ENCODE data around the gene TNFRSF1B.
A peak's percentile ranks its signal among the peaks of the same experiment; 100 is the strongest.

Gene TNFRSF1B

DNA sequence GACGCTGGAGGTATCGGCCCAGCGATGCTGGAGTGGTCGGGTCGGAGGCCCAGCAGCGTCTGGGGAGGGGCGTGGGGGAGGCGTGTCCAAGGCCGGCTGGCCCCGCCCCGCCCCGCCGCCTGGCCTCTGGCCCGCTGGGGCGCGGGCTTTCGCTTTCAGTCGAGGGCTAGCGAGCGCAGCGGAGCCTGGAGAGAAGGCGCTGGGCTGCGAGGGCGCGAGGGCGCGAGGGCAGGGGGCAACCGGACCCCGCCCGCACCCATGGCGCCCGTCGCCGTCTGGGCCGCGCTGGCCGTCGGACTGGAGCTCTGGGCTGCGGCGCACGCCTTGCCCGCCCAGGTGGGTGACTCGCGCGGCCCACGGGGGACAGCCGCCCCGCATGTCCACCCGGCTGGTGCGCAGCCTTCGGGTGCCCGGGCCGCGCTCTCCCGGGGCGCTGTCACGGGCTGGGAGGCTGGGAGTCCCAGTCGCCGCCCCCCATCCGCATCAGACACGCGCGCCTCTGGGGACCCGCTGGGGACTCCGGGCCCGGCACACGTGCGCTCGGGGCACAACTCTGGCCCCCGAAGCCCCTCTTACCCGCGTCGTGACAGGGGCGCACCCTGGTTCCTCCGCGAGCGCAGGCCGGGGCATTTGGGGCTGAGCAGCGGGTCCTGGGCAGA, at the start of gene TNFRSF1B:
TNFRSF1B (plus strand) TSS at position 158 of the 659 bp plus-strand sequence; CDS start at position 259, 101 bp downstream.
- peak; percentile 45 for DNase-seq

DNA sequence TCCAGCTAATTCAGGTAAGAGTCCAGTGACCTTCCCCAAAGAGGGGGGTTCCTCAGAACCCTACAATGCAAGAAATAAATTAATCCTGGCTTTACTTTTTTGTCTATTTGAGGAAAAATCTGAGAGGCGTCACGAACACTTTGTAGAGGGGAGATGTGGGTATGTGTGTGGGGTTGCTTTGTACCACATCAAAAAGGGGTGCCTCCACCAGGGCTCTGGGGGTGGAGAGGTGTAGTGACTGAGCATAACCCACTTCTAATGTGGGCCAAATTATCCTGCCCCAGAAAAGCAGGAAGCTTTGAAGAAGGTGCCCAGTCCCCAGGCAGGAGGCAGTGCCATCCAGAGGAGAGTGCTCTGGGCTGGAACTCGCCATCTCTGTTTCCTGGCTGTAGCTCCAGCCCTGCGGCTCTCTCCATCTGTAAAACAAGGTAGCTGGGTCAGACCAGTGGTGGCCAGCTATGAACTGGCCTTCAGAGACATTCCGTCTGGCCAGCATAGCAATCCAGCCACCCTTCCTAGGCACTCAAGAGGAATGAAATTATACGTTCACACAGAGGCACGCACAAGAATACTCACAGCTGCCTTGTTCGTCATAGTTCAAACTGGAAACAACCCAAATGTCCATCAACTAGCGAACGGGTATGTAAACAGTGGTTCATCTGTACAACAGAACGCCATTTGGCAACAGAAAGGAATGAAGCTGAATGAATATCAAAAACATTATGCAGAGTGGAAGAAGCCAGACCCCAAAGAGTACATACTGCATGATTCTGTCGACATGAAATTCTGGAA, 45.4 kb upstream of the TNFRSF1B start:
- no peak for DNase-seq

DNA sequence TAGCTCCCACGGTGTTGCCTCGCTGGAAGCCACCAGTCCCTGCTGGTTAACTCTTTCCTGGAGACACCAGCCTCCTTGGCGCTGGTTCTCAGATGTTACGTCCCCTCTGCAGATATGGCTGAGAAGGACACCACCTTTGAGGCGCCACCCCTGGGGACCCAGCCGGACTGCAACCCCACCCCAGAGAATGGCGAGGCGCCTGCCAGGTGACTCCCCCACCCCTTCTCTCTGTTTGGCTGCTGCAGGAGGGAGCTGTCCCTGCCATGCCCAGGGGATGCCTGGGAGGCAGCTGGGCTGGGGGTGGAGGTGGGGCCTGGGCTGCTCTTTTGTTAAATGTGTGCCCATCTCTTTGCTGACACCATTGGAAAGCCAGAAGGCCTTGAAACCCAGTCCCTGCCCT, 43.6 kb upstream of the TNFRSF1B start:
- no peak for DNase-seq

DNA sequence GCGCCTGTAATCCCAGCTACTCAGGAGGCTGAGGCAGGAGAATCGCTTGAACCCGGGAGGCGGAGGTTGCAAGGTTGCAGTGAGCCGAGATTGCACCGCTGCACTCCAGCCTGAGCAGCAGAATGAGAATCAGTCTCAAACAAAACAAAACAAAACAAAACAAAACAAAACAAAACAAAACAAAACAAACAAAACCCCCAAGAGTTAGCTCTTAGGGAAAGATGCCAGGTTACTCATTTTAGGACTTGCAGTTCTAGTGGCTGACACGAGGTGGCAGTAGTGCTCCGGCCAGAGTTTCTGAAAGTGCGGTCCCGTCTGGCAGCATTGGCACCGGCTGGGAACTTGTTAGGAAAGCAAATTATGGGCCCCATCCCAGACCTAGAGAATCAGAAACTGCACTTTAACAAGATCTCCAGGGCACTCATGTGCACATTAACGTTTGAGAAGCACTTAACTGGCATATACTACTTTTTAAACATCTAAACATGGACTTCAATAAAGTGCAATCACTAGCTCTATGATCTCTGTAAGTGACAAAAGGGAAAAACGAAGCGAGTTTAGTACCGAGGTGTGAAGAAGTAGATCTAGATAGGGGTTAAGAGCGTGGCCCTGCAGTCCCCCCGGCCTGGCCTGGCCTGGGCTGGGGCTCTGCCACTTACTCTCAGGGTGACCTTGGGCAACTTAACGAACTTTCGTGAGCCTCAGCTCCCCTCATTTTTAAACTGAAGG, 41.9 kb upstream of the TNFRSF1B start:
- peak; percentile 78 for DNase-seq

DNA sequence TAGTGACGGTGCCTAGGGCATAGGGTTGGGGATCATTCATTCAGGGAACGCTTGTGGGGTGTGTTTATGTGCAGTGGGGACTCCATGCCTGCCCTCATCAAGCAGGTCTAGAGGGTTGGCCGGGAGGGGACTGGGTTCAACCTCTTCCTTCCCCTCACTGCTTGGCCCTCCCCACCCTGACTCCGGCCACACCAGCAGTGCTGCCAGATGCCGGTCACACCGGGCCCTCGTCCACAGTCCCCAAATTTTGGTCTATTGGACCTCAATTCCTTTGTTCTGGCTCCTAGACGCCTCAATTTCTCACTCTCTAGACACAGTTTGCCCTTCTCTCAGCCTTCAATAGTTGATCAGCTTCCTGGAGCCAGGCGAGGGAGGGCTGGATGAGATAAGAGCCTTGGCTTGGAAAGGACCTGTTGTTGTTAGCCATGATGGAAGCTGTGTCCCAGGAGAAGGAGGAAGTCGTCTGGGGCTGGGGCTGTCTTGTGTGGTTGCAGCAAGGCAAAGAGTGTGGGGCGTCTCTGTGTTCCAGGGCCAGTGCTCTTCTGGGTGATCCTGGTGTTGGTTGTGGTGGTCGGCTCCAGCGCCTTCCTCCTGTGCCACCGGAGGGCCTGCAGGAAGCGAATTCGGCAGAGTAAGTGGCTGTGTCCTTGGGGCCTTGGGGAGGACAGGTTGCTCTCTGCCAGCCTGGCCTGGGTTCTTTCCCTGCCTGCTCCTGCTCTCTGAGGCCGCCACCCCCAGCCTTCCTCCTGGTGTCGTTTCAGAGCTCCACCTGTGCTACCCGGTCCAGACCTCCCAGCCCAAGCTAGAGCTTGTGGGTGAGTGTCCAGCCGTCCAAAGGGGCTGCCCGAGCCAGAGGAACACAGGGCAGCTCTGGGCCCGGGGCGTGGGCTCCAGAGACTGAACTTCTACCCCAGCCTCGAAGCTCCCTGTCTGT, 41.1 kb upstream of the TNFRSF1B start:
- DNase-seq, result no peak

DNA sequence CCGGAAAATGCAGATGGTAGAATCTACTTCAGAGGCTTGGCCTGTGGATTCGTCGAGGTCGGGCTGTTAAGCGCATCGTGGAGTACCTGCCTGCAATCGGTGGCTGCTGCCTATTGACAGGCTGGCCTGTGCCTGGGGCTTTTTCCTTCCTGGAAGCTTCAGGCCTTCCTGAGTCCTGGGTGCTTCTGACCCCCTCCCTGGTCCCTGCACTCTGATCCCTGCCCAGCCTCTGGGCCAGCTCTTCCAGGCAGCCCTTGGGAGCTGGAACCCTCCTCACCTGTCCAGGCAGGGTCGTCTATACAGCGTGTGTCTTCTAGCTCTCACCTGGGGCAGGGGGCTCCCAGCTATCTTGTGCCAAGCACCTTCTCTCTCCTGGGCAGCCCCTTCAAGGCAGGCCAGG, 40.0 kb upstream of the TNFRSF1B start:
- DNase-seq, result no peak

DNA sequence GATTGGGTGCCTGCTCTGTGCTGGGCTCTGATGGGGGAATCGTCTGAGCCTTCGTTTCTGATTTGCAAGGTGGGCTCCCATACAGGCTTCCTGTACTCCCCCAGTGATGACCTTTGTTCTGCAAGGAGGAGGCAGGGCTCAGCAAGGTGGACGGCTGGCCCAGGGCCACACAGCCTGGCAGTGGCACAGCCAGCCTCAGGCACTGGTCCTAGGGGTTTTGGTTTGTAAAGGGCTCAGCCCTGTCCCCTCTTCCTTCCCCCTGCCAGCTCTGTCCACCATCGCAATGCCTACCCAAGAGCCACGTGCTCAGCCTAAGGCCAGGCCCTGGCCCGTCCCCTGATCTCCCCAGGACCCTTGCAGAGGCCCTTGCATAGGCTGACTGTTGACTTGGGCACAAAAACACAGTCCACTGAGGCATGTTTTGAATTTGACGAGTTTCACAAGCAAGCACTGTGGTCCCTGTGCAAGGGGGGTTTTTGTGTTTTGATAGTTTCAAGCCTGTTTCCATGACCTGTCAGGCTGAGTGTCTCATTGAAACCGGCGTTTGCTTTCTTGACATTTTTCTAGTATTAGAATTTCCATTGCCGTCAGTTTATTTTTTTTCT, 39.5 kb upstream of the TNFRSF1B start:
- DNase-seq, result no peak

DNA sequence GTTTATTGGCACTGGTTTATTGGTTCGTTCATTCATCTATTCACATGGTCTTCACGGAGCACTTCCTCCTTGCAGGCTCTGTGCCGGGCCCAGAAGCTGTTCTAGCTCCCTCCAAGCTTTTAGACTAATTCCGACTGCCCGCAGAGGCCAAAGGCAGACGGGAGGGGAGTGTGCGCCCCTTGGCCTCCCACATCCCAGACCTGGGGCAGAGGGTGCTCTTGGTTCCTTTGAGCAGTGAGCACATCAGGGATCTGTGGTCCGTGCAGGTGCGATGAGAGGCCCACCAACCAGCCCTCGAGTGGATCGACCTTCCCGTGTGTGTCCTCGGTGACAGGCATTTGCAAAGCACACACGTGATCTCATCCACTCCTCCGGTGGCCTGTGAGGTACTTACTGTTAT, 38.7 kb upstream of the TNFRSF1B start:
- no peak for DNase-seq

DNA sequence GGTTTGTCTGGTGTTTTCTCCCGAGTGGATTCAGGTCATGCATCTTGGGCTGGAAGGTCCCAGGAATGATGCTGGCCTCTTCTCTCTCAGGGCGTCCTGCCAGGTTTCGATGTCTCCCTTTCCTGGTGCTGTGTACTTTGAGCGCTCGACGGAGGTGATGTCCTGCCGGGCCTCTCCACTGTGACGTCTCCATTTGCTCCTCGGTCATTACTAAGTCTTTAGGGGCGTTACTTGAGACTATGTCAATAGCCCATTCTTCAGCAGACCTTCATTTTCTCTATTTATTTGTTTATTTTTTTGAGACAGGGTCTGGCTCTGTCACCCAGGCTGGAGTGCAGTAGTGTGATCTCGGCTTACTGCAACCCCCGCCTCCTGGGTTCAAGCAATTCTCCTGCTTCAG, 37.2 kb upstream of the TNFRSF1B start:
- DNase-seq, result no peak

DNA sequence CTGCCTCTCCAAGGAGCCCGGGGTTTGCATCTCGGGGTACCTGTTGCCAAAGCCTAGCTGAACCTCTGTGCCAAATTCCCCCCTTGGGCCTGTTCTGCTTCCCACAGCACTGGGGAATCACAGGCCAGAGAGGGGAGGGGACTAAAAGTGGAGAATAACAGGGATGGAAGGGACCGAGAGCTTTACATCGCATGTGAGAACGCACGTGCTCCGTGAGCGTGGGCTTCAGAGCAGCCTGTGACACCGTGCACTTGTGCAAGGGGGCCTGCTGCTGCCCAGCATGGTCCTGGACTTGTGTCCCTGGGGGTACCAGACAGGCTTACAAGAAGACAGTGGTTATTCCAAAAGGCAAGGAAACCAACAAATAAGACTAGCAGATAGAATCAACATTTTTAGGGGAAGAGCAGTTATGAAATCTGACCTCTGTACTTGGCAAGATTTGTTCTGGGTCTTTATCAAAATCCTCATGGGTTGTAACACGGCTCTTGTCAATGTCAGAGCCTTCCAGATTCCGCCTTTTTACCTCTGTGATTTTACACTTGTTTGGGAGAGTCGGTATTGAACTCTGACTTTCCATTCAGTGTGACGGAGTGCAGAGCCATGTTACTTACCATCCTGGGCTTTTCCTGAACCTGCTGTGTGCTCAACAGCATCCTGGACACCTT, 36.2 kb upstream of the TNFRSF1B start:
- DNase-seq, result no peak

DNA sequence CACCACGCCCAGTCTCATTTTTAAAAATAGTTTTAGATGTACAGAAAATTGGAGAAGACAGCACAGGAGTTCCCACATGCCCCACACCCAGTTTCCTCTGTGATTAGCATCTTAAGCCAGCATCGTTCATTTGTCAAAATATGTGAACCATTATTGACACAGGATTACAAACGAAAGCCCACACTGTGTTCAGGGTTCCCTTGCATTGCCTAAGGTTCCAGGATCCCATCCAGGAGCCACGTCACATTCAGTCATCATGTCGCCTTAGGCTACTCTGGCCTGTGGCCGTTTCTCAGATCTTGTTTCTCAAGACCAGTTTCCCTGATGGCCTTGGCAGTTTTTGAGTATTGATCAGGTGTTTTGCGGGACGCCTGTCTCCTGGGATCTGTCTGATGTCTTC, 34.7 kb upstream of the TNFRSF1B start:
- no peak for DNase-seq

DNA sequence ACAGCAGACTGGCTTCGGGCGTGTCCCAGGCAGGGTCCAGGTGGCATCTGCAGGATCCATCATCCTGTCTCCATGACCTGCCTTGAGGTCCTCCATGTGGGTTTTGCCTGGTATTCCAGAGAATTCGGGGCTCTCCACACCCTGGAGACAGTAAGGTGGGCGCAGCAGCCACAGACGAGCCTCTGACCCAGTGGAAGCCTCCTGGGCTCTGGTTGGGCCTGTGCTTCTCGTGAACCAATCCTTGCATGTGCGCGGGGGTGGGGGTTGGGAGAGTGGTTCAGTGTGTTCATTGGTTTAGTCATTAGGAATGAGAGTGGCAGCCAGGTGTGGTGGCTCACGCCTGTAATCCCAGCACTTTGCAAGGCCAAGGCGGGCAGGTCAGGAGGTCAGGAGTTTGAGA, 32.1 kb upstream of the TNFRSF1B start:
- DNase-seq, result no peak

DNA sequence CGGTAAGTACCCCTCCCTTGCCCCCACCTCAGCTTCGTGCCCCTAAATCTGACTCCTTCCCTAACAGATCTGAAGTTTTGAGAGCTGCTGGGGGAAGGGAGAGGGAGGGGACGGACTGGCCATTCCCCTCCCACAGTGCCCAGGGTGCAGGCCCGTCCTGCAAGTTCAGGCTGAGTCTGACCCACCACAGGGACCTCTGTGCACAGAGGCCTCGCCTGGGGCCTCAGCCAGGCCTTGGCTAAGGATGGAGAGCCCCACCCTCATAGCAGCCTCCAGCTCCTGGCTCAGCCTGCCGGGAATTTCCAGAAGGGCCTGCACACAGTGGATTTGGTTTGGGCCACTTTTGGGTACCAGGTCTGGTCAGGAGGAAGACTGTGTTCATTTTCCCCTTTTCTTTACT, 31.2 kb upstream of the TNFRSF1B start:
- no peak for DNase-seq

DNA sequence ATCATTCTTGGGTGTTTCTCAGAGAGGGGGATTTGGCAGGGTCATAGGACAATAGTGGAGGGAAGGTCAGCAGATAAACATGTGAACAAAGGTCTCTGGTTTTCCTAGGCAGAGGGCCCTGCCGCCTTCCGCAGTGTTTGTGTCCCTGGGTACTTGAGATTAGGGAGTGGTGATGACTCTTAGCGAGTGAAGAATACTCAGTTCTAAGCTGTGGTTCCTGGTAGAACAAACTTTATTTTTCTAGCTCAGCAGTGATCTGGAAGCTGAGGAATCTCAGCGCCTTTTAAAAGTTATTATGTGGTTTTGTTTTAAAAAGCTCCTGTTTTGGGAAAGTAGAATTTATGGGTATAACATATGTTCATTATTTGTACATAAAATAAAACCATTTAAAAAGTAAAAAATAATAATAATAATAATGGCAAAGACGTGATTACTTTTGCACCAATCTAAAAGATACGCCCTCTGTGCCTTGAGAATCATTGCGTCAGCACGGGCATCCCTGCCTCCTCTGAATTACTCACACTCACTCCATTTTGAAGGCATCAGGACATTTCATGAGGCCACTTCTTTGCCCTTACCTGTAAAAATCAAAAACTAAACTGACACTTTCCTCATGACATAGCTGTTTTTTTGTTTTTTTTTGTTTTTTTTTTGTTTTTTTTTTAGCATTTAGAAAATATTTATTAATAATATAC, 29.7 kb upstream of the TNFRSF1B start:
- DNase-seq, result no peak

DNA sequence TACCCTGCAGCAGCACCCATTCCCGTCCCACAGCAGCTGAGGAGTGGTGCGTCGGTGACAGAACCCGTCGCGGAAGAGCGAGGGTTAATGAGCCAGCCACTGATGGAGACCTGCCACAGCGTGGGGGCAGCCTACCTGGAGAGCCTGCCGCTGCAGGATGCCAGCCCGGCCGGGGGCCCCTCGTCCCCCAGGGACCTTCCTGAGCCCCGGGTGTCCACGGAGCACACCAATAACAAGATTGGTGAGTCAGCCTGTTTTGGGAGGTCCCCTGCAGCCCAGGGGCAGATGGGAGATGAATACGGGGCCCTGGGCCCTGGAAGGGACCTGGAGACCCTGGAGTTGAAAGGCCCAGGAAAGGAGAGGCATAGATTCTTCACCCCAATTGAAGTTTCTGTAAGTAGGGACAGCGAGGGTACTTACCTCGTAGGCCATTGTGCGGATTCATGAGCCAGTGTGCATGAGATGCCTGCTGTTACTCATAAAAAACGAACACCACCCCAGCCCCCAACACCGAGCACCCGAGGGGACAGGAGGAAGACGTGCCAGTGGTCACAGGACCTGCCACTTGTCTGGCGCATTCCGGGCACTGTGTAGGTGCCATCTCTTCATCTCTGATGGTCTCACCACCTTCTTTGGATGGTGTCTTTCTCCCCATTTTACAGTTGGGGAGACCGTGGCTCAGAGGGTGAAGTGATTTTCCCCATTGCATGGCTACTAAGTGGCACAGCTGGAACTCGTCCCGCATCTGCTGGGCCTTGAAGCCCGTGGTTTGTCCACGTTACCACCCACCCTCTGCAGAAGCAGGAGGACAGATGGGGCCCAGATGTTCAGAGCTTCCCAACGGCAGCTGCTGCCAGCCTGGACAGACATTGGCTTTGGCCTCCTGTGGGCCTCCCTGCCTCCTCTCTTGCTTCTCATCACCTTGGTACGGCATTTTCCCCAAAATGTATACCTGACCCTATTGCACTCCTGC, 28.3 kb upstream of the TNFRSF1B start:
- DNase-seq, result no peak

DNA sequence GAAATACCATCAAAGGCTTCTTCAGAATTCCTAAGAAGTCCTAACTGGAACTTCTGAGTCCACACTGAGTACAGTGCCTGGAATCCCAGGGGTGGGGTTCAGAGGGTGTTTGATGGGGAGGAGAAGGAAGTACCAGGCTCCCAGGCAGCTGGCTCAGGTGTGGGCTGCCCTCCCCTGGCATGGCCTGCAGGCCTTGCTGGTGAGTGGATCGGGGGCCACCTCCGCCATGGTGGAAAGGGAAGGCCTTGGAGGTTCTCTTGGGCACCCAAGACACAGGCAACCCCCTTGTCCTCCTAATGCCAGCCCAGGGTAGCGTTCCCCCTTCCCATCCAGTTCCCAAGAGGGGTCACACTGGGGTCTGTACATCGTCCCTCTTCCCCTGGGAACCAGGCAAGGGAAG, 26.8 kb upstream of the TNFRSF1B start:
- no peak for DNase-seq

DNA sequence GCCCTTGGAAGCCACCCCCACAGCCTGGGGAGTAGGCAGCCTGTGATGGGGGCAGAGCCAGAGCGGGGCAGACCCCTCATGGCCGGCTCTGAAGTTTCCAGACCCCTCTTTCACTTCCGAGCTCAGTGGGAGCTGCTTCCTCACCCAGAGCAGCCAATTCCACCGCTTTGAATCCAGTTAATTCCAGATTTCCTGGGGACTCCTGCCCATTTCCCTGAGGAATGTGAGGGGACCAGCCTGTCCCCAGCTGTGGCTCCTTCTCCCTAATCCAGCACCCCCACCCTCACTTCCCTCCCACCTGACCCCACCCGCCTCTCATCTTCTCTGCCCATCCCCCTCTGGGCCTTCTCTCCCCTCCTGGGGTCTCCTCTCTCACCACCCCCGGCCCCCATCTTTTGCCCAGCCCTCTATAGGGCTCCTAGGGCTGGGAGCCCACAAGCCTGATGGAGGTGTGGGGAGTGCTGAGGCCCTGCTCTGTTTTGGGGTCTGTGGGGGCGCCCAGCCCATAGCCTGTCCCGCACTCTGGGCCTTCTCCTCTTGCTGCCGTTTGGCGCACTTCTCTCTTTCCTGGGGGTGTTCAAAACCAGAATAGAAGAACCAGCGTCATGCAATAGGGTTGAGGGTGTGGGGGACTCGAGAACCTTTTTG, 26.2 kb upstream of the TNFRSF1B start:
- no peak for DNase-seq

DNA sequence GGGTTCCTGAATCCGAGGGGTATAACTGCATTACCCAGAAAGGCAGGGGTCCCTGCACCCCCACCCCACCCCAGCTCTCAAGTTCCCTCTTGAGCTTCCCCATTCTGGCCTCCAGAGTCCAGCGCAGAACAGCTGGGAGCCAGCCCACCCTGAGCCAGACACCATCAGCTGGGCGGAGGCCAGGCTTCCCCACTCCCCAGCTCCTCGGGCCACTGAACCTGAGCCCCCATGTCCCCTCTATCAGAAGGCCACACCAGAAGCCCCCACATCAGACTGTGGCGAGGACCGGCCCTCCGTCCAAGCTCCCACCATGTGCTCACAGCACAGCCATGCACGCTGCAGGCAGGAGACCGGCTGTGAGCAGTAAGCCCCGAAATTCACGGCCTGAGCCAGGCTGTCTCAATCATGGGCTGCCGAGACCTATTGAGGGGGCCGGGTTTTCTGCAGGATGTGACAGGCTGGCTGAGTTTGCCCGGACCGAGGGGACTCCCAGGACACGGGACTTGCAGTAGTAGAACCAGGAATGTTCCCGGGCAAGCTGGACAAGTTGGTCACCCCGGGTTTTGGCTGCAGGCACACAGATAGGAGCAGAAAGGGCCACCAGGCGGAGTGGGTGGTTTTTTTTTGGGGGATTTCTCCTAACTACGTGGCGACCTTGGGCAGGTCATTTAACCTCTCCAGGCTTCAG, 25.5 kb upstream of the TNFRSF1B start:
- no peak for DNase-seq

Measured in NCI-H510A treated with DMSO at 0.1 percent for 48 hours (cell line).